IPS DF 19.7 (cell line): ENCODE data around the gene EIF4G3.
"Not testable (repeated sequence)": the region's sequence is repeated elsewhere in the genome, so short reads cannot be mapped to it uniquely, and the experiment has no call there.

Experiments used
- DNase-seq: peaks from one replicate; pipeline ENCODE4 v3.0.0-alpha.2; 2013; ENCODE audit warnings: low read depth, low spot score

EIF4G3 gene

GRCh38 chr1:21152423-21153100, 24.1 kb downstream of the EIF4G3 start:
- DNase-seq: no peak

GRCh38 chr1:21149855-21150432, 26.8 kb downstream of the EIF4G3 start:
- DNase-seq: no peak

GRCh38 chr1:21149430-21149854, 27.3 kb downstream of the EIF4G3 start:
- no peak for DNase-seq

- no peak for DNase-seq
These were observed 32.9 kb downstream of the EIF4G3 start for GRCh38 chr1:21143752-21144151.

- no peak for DNase-seq
These were observed 33.6 kb downstream of the EIF4G3 start for GRCh38 chr1:21143138-21143537.

- no peak for DNase-seq
These were observed 35.7 kb downstream of the EIF4G3 start for GRCh38 chr1:21141030-21141429.

- DNase-seq: no peak
These were observed 37.1 kb downstream of the EIF4G3 start for GRCh38 chr1:21139601-21140000.

- not testable (repeated sequence) for DNase-seq
These were observed 40.4 kb downstream of the EIF4G3 start for GRCh38 chr1:21136344-21136743.

- no peak for DNase-seq
These were observed 45.5 kb downstream of the EIF4G3 start for GRCh38 chr1:21131200-21131599.

GRCh38 chr1:21129407-21129806, 47.3 kb downstream of the EIF4G3 start:
- DNase-seq: no peak

GRCh38 chr1:21126324-21126723, 50.4 kb downstream of the EIF4G3 start:
- peak; percentile 23 for DNase-seq

- no peak for DNase-seq
These were observed 51.9 kb downstream of the EIF4G3 start for GRCh38 chr1:21124846-21125245.

- no peak for DNase-seq
These were observed 53.3 kb downstream of the EIF4G3 start for GRCh38 chr1:21123287-21123948.

- no peak for DNase-seq
These were observed 54.8 kb downstream of the EIF4G3 start for GRCh38 chr1:21121764-21122471.

GRCh38 chr1:21118167-21118566, 58.5 kb downstream of the EIF4G3 start:
- no peak for DNase-seq

- no peak for DNase-seq
These were observed 59.1 kb downstream of the EIF4G3 start for GRCh38 chr1:21117597-21118001.

- no peak for DNase-seq
These were observed 59.5 kb downstream of the EIF4G3 start for GRCh38 chr1:21117159-21117558.

- DNase-seq: no peak
These were observed 61.5 kb downstream of the EIF4G3 start for GRCh38 chr1:21115098-21115760.

GRCh38 chr1:21114431-21114830, 62.3 kb downstream of the EIF4G3 start:
- DNase-seq: no peak

GRCh38 chr1:21110163-21110562, 66.5 kb downstream of the EIF4G3 start:
- DNase-seq: no peak

- DNase-seq: no peak
These were observed 70.0 kb downstream of the EIF4G3 start for GRCh38 chr1:21106709-21107108.

GRCh38 chr1:21106238-21106637, 70.5 kb downstream of the EIF4G3 start:
- no peak for DNase-seq
